GM19240 (cell line): ENCODE results near the gene ANP32E.

Source experiments
- DNase-seq: peaks from one replicate; pipeline ENCODE4 v3.0.0; 2011; ENCODE audit warnings: low spot score; ENCODE audit not compliant: insufficient read length

The ANP32E gene

GRCh38 chr1:150235852-150236613, at the start of gene ANP32E:
TSS of gene ANP32E (minus strand) at chr1:150236112. CDS start at chr1:150235786, 326 bp downstream.
- peak; percentile 84 for DNase-seq

GRCh38 chr1:150283260-150283659, 47.3 kb upstream of the ANP32E start:
- no peak for DNase-seq

GRCh38 chr1:150282558-150282958, 46.6 kb upstream of the ANP32E start:
- DNase-seq, result no peak

GRCh38 chr1:150281758-150282557, 46.0 kb upstream of the ANP32E start, which contains the start of gene CIART:
TSS of gene CIART (plus strand) at chr1:150282554. CDS start at chr1:150283268, 714 bp downstream.
- DNase-seq, result peak; percentile 22

GRCh38 chr1:150281221-150281757, 45.4 kb upstream of the ANP32E start:
- no peak for DNase-seq

GRCh38 chr1:150280138-150280707, 44.3 kb upstream of the ANP32E start:
- DNase-seq, result no peak

GRCh38 chr1:150273311-150273710, 37.4 kb upstream of the ANP32E start:
- DNase-seq, result no peak

- DNase-seq, result no peak
These were observed 35.5 kb upstream of the ANP32E start for GRCh38 chr1:150271291-150271959.

GRCh38 chr1:150269451-150269850, 33.5 kb upstream of the ANP32E start:
- no peak for DNase-seq

- DNase-seq, result peak; percentile 87
These were observed 32.9 kb upstream of the ANP32E start, which contains the start of gene APH1A for GRCh38 chr1:150268705-150269403. TSS of gene APH1A (minus strand) at chr1:150269016. CDS start at chr1:150268810, 206 bp downstream.

GRCh38 chr1:150268340-150268704, 32.4 kb upstream of the ANP32E start:
- DNase-seq, result no peak

GRCh38 chr1:150267896-150268295, 32.0 kb upstream of the ANP32E start:
- DNase-seq, result no peak

GRCh38 chr1:150263549-150263948, 27.6 kb upstream of the ANP32E start:
- no peak for DNase-seq

- DNase-seq, result no peak
These were observed 26.7 kb upstream of the ANP32E start for GRCh38 chr1:150262388-150263320.

- no peak for DNase-seq
These were observed 25.5 kb upstream of the ANP32E start for GRCh38 chr1:150261367-150261766.

GRCh38 chr1:150259758-150260669, 24.1 kb upstream of the ANP32E start:
- DNase-seq, result no peak

GRCh38 chr1:150259217-150259616, 23.3 kb upstream of the ANP32E start:
- DNase-seq, result no peak
